ENCODE data around the gene LBX1. TPM values are rescaled to one million over a fixed set of nuclear protein-coding genes. Genes with fewer than 3 reads are reported as not detected.
A peak's percentile ranks its signal among the peaks of the same experiment; 100 is the strongest.

LBX1 gene
- total RNA-seq, 2 experiments from 2014 or later: not detected

DNA sequence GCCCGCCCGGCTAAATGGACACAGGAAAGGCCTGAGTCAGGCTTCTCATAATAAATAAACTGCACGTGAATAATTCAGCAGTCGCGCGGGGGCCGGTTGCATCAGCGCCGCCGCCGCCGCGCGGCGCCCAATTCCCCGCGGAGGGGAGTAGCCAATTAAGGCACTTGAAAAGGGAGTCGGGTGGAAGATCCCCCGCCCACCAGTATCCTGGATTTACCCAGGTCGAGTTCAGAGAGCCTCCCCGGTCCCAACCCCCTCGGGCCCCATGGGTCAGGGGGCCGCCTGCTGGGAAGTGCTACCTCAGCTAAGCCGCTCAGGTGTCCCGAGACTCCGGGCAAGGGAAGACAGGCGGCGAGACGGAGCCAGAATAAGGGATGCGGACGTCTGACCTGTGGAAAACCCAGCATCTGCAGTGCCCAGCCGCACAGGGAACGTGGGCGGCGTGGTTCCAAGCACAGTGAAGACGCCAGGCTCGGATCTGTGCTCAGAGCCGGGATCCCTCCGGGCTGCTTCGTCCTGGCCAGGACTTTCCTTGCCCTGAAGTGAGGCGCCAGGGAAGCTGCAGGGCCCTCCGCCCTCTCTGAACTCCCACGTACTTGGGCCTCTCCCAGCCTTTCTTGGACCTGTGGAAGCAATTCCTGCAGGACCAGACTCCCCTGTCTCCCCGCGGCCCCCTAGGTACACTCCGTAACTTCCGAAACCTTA is 7.3 kb upstream of the LBX1 start:
- Histone ChIP-seq H3K27ac (ENCODE audit: low read depth in 1 of 2, low read length in 2 of 2) (no peak overlapping the region), H3K4me1 (ENCODE audit: insufficient read depth, low read length) (peaks cover 32% of the 10 kb centered on the region), H3K36me3 (ENCODE audit: insufficient read depth, low read length) (no peaks in the 10 kb centered on the region), H3K4me3 (ENCODE audit: low read length) (no peak overlapping the region), H3K27me3 (ENCODE audit: control insufficient read depth in 1 of 2, insufficient read depth in 2 of 2, low read length in 2 of 2) (peaks cover 81 to 94% of the 10 kb centered on the region in 2 experiments), H3K9me3 (ENCODE audit: control insufficient read depth in 1 of 2, insufficient read depth in 1 of 2, low read length in 2 of 2) (peaks cover 0 to 25% of the 10 kb centered on the region in 2 experiments)
- CTCF ChIA-PET: interaction anchor here (3.5 kb wide), 1 partner anchor 22 kb away, joined by 12 read pairs; no protein-coding TSS in a partner anchor
- intact Hi-C loops (cut with DNase I, micrococcal nuclease): no loop called here
- H3K4me3 Mint-ChIP-seq: peak overlapping the region; percentile 69
- peaks cover 16% of the 10 kb centered on the region for H3K4me1 Mint-ChIP-seq (ENCODE audit: low read depth)
- ATAC-seq (ENCODE audit: poor library complexity) (peak; percentile 30), DNase-seq (peak in 2 of 14 experiments; percentile 27 to 31)
- no peaks in the 10 kb centered on the region for H3K9me3 Mint-ChIP-seq
- H3K27ac Mint-ChIP-seq: no peak overlapping the region
- POLR2A ChIA-PET: interaction anchor here (1.9 kb wide), 1 partner anchor 9 kb away, joined by 4 read pairs; no protein-coding TSS in a partner anchor
- H3K36me3 Mint-ChIP-seq (ENCODE audit: low read depth): no peaks in the 10 kb centered on the region
- TF ChIP-seq, protein P1, sequence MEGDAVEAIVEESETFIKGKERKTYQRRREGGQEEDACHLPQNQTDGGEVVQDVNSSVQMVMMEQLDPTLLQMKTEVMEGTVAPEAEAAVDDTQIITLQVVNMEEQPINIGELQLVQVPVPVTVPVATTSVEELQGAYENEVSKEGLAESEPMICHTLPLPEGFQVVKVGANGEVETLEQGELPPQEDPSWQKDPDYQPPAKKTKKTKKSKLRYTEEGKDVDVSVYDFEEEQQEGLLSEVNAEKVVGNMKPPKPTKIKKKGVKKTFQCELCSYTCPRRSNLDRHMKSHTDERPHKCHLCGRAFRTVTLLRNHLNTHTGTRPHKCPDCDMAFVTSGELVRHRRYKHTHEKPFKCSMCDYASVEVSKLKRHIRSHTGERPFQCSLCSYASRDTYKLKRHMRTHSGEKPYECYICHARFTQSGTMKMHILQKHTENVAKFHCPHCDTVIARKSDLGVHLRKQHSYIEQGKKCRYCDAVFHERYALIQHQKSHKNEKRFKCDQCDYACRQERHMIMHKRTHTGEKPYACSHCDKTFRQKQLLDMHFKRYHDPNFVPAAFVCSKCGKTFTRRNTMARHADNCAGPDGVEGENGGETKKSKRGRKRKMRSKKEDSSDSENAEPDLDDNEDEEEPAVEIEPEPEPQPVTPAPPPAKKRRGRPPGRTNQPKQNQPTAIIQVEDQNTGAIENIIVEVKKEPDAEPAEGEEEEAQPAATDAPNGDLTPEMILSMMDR (IDR thresholded peaks at IDR 0.05): no peak
- peaks cover 91% of the 10 kb centered on the region for H3K27me3 Mint-ChIP-seq

DNA sequence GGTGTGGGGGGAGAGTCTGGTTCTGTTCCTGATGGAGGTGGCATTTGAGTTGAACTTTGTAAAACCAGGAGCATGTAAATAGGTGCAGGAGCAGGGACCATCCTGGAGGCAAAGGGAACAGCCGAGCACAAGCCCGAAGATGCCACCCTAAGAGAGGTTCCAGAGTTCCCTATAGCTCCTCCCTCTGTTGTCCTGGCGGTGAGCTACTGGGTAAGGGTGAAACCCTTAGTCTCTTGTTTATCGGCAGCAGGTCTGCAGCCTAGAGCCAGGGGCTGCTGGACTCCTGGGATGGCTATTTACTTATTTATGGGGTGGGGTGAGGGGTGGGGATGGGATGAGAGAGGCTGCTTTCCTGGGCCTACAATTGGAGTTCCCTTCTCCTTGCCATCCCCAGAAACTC is 6.5 kb upstream of the LBX1 start:
- peaks cover 88 to 100% of the 10 kb centered on the region in 2 experiments for H3K27me3 ChIP-seq (ENCODE audit: control insufficient read depth in 1 of 2, insufficient read depth in 2 of 2, low read length in 2 of 2)
- no peaks in the 10 kb centered on the region for H3K9me3 Mint-ChIP-seq
- no peak overlapping the region for H3K4me3 ChIP-seq (ENCODE audit: low read length)
- ATAC-seq (ENCODE audit: poor library complexity) (no peak), DNase-seq (peak in 1 of 14 experiments; percentile 11)
- H3K36me3 ChIP-seq (ENCODE audit: insufficient read depth, low read length): no peaks in the 10 kb centered on the region
- H3K4me3 Mint-ChIP-seq: no peak overlapping the region
- intact Hi-C loops (cut with DNase I, micrococcal nuclease): no loop called here
- peaks cover 16% of the 10 kb centered on the region for H3K4me1 Mint-ChIP-seq (ENCODE audit: low read depth)
- TF ChIP-seq, protein P1 (IDR thresholded peaks at IDR 0.05): no peak
- POLR2A ChIA-PET: interaction anchor here (1.9 kb wide), 1 partner anchor 9 kb away, joined by 4 read pairs; no protein-coding TSS in a partner anchor
- H3K27ac Mint-ChIP-seq: no peak overlapping the region
- CTCF ChIA-PET: interaction anchor here (3.5 kb wide), 1 partner anchor 22 kb away, joined by 12 read pairs; no protein-coding TSS in a partner anchor
- peaks cover 32% of the 10 kb centered on the region for H3K4me1 ChIP-seq (ENCODE audit: insufficient read depth, low read length)
- no peak overlapping the region for H3K27ac ChIP-seq (ENCODE audit: low read depth in 1 of 2, low read length in 2 of 2)
- peaks cover 0 to 28% of the 10 kb centered on the region in 2 experiments for H3K9me3 ChIP-seq (ENCODE audit: control insufficient read depth in 1 of 2, insufficient read depth in 1 of 2, low read length in 2 of 2)
- peaks cover 91% of the 10 kb centered on the region for H3K27me3 Mint-ChIP-seq
- H3K36me3 Mint-ChIP-seq (ENCODE audit: low read depth): no peaks in the 10 kb centered on the region

DNA sequence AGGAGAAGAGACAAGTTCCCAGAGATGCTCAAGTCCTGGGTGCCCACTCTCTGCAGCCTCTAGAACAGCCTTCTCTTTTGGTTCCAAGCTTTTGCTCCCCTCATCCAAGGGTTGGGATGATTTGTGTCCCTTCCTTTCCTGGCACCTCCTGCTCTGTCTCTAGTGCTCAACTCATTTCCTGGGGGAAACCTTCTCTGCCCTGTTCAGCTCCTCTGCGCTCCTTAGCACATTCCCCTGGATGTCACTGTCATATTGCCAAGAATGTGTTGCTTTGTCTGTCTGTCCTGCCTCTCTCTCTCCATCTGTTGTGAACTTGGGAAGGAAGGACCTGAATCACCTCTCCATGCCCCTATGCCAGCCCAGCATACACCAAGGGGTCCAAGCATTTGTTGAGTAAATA is 5.1 kb upstream of the LBX1 start:
- Mint-ChIP-seq H3K36me3 (ENCODE audit: low read depth) (no peaks in the 10 kb centered on the region), H3K4me1 (ENCODE audit: low read depth) (peaks cover 23% of the 10 kb centered on the region), H3K4me3 (no peak overlapping the region), H3K27me3 (peaks cover 89% of the 10 kb centered on the region), H3K9me3 (no peaks in the 10 kb centered on the region), H3K27ac (no peak overlapping the region)
- DNase-seq: no peak
- TF ChIP-seq, protein P1 (IDR thresholded peaks at IDR 0.05): no peak
- peaks cover 43% of the 10 kb centered on the region for H3K4me1 ChIP-seq (ENCODE audit: insufficient read depth, low read length)
- no peak for ATAC-seq (ENCODE audit: poor library complexity)
- peaks cover 0 to 31% of the 10 kb centered on the region in 2 experiments for H3K9me3 ChIP-seq (ENCODE audit: control insufficient read depth in 1 of 2, insufficient read depth in 1 of 2, low read length in 2 of 2)
- H3K36me3 ChIP-seq (ENCODE audit: insufficient read depth, low read length): no peaks in the 10 kb centered on the region
- CTCF ChIA-PET: interaction anchor here (3.5 kb wide), 1 partner anchor 20 kb away, joined by 12 read pairs; no protein-coding TSS in a partner anchor
- peaks cover 90 to 100% of the 10 kb centered on the region in 2 experiments for H3K27me3 ChIP-seq (ENCODE audit: control insufficient read depth in 1 of 2, insufficient read depth in 2 of 2, low read length in 2 of 2)
- no peak overlapping the region for H3K4me3 ChIP-seq (ENCODE audit: low read length)
- no peak overlapping the region for H3K27ac ChIP-seq (ENCODE audit: low read depth in 1 of 2, low read length in 2 of 2)
- intact Hi-C loops (cut with DNase I, micrococcal nuclease): no loop called here
- POLR2A ChIA-PET: no interaction called here

All from CD4-positive, alpha-beta T cell (primary cell).